ENCODE results near the gene TPX2. TPM values are rescaled to one million over a fixed set of nuclear protein-coding genes. Genes with fewer than 3 reads are reported as not detected.

The TPX2 gene
- total RNA-seq, 2 donors from 2014 or later: 122 to 142 TPM

DNA sequence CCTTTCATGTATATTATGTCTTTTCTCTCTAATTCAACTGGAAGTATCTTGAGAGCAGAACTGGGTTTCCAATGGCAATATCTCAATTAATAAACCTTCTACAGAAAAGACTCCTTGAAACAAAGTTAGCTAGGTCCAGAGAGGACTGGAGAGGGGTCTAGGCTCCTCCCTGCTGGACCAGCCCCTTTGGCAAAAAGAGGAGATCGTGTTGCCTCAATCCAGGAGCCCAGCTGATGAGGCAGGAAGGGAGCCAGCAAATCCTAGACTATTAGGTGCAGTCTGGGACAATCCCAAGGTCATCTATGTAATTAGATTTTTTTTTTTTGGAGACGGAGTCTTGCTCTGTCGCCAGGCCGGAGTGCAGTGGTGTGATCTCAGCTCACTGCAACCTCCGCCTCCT is 38.3 kb upstream of the TPX2 start:
- no peaks in the 10 kb centered on the region for H3K9me3 Mint-ChIP-seq
- no peak for ATAC-seq (replicated peaks)
- peaks cover 96% of the 10 kb centered on the region for H3K36me3 Mint-ChIP-seq (ENCODE audit: low read depth)
- no peaks in the 10 kb centered on the region for H3K27me3 Mint-ChIP-seq
- H3K27ac Mint-ChIP-seq: peak overlapping the region; percentile 82
- H3K4me1 Mint-ChIP-seq: peaks cover 55% of the 10 kb centered on the region
- peak overlapping the region; percentile 78 for H3K4me3 Mint-ChIP-seq

DNA sequence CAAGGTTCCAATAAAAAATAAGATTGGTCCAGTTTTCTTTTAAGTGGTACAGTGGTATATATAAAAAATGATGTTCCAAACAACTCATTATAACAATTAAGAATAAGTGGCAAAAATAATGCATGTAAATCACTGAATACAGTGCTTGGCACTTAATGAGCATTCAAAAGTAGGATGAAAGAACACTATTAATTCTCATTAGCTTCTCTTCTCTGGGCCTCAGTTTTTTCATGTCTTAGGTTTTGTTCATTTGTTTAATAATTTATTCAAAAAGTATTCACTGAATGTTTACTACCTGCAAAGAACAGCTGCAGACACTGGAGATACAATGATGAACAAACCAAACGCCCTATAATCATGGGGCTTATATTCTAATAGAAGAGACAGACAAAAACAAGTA is 37.5 kb upstream of the TPX2 start:
- no peak for ATAC-seq (replicated peaks)
- peak overlapping the region; percentile 52 for H3K4me3 Mint-ChIP-seq
- H3K27me3 Mint-ChIP-seq: no peaks in the 10 kb centered on the region
- H3K27ac Mint-ChIP-seq: peak overlapping the region; percentile 46
- H3K4me1 Mint-ChIP-seq: peaks cover 56% of the 10 kb centered on the region
- H3K36me3 Mint-ChIP-seq (ENCODE audit: low read depth): peaks cover 96% of the 10 kb centered on the region
- no peaks in the 10 kb centered on the region for H3K9me3 Mint-ChIP-seq

DNA sequence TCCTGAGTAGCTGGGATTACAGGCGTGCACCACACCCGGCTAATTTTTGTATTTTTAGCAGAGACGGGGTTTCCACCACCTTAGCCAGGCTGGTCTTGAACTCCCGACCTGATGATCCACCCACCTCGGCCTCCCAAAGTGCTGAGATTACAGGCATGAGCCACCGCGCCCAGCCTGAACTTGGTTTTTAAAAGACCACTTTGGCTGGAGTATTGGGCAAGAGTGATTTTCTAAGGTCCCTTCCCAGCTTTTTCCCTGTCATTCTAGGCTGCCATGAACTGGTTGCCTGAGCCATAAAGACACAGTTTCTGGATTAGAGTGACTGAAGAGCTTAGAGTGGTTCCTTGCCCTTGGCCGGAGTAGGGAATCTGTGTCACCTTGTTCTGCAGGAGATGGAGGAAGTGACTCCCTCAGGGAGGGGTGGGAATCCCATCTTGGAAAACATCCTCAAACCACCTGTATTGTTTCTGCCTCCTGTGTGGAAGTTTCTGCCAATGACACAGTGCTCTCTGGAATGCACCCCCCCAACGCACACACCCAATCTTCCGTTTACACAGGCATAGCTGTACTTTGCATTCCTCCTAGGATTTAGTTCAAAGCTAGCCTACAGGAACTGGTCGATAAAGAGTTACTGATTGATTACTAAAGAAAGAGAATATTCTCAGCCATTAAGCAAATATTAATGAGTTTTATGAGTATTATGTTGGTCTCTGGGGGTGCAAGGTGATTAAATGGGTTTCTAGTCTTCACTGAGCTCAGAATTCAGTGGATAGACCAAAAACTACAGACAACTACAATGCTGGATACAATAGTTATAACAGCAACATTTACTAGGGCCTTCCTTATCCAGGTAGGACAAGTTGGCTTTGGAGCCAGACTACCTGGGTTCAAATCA is 34.6 kb upstream of the TPX2 start:
- no peak for ATAC-seq (replicated peaks)
- Mint-ChIP-seq H3K9me3 (no peaks in the 10 kb centered on the region), H3K4me3 (no peak overlapping the region), H3K27me3 (no peaks in the 10 kb centered on the region), H3K27ac (peak overlapping the region; percentile 4), H3K36me3 (ENCODE audit: low read depth) (peaks cover 96% of the 10 kb centered on the region), H3K4me1 (peaks cover 60% of the 10 kb centered on the region)

DNA sequence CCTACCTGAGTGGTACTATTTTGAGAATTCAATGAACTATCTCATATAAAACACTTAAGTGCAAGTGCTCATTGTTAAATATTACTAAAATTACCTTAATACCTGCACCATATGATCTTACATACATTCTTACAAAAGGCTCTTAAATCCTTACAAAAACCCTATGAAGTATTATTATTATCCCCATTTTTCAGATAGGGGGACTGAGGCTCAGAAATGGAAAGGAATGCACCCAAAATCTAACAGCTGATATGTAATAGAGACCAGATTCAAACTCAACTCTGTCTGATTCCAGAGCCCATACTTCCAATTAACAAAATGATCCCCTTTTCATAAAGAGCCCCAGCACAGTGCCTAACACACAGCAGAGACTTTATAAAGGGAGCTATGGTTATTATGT is 33.9 kb upstream of the TPX2 start:
- no peak overlapping the region for H3K4me3 Mint-ChIP-seq
- peaks cover 58% of the 10 kb centered on the region for H3K4me1 Mint-ChIP-seq
- no peaks in the 10 kb centered on the region for H3K9me3 Mint-ChIP-seq
- H3K36me3 Mint-ChIP-seq (ENCODE audit: low read depth): peaks cover 96% of the 10 kb centered on the region
- no peak for ATAC-seq (replicated peaks)
- no peaks in the 10 kb centered on the region for H3K27me3 Mint-ChIP-seq
- peak overlapping the region; percentile 4 for H3K27ac Mint-ChIP-seq

DNA sequence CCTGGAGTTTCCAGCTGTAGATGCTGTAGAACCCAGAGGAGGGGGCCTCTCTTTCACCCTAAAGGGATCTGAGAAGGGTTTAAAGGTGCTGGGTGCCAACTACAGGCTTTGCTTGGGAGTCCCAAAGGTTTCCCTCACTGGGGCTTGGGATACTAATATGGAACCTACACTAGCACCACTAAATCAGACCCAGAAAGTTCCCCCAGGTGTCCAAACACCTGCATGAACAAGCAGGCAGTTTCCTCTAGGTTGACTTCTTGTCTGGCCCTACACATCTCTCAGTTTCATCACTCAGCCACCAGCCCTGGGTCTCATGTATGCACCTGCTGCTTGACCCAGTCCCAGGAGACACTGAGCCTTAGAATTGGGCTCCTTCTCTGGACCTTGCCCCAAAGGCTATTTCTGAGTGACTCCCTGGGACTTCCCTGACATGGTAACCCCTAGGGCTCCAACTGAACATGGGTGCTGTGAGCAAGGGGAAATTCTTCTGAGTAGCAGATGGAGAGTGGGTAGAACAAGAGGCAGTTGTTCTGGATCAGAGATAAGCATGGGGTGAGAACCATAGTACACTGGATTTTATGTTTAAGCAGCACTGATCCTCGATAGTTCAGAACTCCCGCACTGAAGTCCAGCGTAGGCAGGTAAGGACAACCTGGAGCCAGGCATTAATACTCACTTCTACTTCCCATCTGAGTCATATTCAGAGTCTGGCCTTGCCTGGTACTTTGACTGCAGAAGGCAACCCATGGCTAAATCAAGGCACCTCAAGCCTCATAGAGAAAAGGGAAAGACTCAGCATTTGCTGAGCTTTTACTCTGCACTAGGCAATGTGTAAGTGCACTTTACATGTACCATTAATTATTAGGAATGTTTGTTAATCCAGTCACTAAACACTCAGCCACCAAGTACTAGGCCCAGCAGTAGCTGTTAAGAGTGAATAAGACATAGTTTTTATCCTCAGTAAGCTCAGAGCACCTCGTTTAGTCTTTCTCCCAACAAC is 33.2 kb upstream of the TPX2 start:
- H3K9me3 Mint-ChIP-seq: no peaks in the 10 kb centered on the region
- no peaks in the 10 kb centered on the region for H3K27me3 Mint-ChIP-seq
- H3K4me3 Mint-ChIP-seq: peak overlapping the region; percentile 35
- peaks cover 57% of the 10 kb centered on the region for H3K4me1 Mint-ChIP-seq
- peaks cover 96% of the 10 kb centered on the region for H3K36me3 Mint-ChIP-seq (ENCODE audit: low read depth)
- H3K27ac Mint-ChIP-seq: peak overlapping the region; percentile 48
- ATAC-seq (replicated peaks): peak; percentile 24

DNA sequence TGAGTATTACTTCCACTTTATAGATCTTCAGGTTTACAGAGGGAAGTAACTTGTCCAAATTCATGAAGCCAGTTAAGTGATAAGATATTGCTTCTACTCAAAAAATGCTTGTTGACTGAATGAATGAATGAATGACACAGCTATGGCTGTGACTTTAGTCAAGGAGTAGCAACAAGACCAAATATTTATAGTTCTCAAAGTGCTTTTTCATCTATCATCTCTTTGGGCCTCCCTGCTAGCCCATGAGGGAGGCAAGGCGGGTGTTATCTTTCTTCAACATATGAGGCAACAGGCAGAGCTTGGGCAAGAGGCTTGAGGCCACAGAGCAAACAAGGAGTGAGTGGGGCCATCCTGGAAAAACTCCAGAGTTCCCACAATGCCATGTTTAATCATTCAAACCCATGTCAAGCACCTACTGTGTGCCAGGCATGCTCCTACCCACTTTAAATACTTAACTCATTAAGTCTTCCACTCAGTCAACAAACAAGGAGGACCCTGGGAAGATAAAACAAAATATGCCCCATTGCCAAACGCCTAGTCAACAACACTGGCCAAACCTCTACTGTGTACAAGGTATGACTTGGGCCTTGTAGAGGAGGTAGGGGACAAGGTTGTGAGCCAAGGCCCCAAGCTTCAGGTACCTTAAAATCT is 32.4 kb upstream of the TPX2 start:
- H3K27ac Mint-ChIP-seq: peak overlapping the region; percentile 48
- H3K4me1 Mint-ChIP-seq: peaks cover 56% of the 10 kb centered on the region
- H3K9me3 Mint-ChIP-seq: no peaks in the 10 kb centered on the region
- H3K4me3 Mint-ChIP-seq: peak overlapping the region; percentile 35
- ATAC-seq (replicated peaks): no peak
- H3K36me3 Mint-ChIP-seq (ENCODE audit: low read depth): peaks cover 96% of the 10 kb centered on the region
- H3K27me3 Mint-ChIP-seq: no peaks in the 10 kb centered on the region

DNA sequence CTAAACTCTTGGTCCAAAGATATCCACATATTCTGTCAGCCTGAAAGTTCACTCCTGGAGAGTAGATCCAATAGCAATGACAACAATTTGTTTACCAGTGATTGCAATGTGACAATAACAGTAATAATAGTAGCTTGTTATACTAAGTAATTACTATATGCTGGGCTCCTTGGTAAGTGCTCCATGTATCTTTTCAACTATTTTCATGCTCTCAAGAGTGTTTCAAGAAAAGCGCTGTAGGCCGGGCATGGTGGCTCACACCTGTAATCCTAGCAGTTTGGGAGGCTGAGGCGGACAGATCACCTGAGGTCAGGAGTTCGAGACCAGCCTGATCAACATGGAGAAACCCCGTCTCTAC is 31.9 kb upstream of the TPX2 start:
- Mint-ChIP-seq H3K9me3 (no peaks in the 10 kb centered on the region), H3K27me3 (no peaks in the 10 kb centered on the region), H3K36me3 (ENCODE audit: low read depth) (peaks cover 96% of the 10 kb centered on the region), H3K27ac (no peak overlapping the region), H3K4me3 (peak overlapping the region; percentile 35), H3K4me1 (peaks cover 52% of the 10 kb centered on the region)
- ATAC-seq (replicated peaks): no peak

DNA sequence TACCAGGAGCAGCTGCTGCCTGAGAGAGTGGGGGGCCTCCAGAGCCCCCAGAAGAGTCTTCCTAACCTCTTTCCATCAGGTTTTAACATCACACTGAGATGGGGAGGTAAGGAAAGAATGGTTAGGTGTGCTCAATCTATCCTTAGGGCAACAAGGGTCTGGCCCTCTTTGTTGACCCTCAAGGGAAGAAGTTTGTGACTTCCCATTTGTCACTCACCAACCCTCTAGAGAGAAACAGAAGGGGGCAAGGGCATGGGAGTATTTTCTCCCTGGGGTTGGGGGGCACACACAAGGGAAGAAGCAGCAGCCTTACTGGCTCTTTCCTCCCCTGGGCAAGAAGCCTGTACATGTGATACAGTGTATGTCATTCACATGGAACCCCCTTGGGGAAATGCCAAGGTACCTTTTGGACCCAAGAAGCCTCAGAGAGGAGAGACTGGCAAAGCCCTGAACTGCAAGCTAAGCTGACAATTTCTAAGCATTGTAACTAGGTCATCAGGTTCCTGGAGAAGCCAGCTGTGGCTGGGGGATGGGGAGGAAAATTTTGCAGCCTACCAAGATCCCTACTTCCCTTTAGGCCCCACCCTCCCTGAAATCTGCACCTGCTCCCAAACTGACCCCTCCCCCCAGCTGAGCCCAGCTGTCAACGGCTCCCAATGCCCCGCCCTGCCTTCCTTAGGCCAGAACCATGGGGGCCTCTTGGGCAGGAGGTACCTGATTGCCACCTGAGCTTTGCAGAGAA is 30.9 kb upstream of the TPX2 start:
- Mint-ChIP-seq H3K4me1 (peaks cover 59% of the 10 kb centered on the region), H3K27ac (peak overlapping the region; percentile 76), H3K36me3 (ENCODE audit: low read depth) (peaks cover 100% of the 10 kb centered on the region), H3K9me3 (no peaks in the 10 kb centered on the region), H3K27me3 (no peaks in the 10 kb centered on the region), H3K4me3 (peak overlapping the region; percentile 60)
- peak; percentile 20 for ATAC-seq (replicated peaks)

DNA sequence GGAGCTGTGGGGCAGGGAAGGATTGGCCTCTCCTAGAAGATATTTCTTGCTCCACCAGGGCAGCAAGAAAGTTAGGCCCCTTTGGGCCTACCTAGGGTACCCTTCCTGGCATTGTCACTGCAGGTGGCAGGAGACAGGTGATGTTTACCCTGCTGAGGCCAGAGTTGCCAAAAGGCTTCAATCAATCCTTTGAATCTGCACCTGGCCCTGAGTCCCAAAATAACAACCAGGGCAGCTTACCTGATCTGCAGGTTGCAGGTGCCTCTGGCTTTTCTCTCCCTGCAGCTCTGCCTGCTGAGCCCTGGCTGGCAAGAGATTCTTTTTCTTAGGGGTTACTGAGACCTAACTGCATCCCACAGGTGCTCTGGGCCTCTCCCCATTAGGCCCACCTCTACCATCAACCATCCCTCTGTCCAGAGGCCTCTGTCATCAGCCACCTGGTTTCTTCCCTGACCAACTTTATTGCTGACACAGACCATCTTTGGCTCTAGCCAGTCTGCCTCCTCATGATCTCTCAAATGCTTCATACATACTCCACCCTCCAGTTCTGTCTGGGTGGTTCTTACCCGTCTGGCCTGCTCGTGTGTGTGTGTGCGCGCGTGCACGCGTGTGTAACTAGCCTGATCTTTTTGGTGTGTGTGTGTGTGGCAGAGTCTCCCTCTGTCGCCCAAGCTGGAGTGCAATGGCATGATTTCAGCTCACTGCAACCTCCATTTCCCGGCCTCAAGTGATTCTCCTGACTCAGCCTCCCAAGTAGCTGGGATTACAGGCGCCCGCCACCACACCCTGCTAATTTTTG is 30.2 kb upstream of the TPX2 start:
- Mint-ChIP-seq H3K4me3 (peak overlapping the region; percentile 60), H3K4me1 (peaks cover 65% of the 10 kb centered on the region), H3K9me3 (no peaks in the 10 kb centered on the region), H3K27ac (peak overlapping the region; percentile 72), H3K27me3 (no peaks in the 10 kb centered on the region), H3K36me3 (ENCODE audit: low read depth) (peaks cover 100% of the 10 kb centered on the region)
- ATAC-seq (replicated peaks): no peak

DNA sequence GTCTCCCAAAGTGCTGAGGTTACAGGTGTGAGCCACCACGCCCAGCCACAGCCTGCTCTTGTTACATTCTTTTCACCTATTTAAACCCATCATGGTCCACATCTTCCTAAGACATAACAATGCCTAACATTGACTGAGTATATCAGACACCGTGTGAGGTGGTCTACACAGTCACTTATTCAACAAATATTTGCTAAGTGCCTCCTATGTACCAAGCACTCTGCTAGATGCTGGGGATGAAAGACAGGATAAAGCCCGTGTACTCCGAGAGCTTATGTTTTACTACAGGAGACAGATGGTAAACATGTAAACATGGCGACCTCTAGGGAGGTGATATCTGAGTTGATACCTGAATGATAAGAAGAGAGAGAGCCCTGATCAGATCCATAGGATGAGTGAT is 29.2 kb upstream of the TPX2 start:
- Mint-ChIP-seq H3K4me3 (peak overlapping the region; percentile 95), H3K4me1 (peaks cover 68% of the 10 kb centered on the region)

DNA sequence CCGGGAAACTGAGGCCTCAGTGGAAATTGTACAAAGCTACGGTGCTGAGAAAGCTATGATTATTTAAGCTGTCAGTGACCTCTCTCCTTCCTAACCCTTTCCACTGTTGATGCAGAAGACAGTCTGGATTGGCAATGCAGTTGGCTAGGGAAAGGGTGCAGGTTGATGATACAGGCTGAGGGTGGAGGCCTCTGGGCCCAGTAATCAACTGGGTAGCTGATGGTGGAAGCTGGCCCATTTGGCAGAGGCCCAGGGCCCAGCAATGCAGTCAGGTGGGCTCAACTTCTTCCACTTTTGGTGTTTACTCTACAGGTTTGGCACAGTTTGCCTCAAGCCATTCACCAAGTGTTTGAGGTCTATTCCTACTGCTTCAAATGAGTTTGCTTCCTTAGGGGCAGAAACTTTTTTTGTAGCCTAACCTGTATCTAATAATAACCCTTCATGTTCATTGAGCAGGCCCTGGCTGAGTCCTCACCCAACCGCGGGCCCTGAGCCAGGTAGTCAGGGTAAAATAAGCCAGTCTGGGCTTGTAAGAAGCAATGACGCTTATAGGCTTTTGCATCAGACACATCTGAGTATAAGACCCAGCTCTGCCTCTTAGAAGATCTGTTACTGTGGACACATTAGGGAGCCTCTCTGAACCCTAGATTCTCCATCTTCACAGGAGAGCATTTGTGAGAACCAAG is 28.5 kb upstream of the TPX2 start:
- H3K27me3 Mint-ChIP-seq: no peaks in the 10 kb centered on the region
- no peaks in the 10 kb centered on the region for H3K9me3 Mint-ChIP-seq
- H3K36me3 Mint-ChIP-seq (ENCODE audit: low read depth): peaks cover 100% of the 10 kb centered on the region
- peak overlapping the region; percentile 95 for H3K4me3 Mint-ChIP-seq
- no peak for ATAC-seq (replicated peaks)
- H3K4me1 Mint-ChIP-seq: peaks cover 70% of the 10 kb centered on the region
- H3K27ac Mint-ChIP-seq: peak overlapping the region; percentile 87

More for the DNA sequence above, 29.2 kb upstream of the TPX2 start:
- no peak for ATAC-seq (replicated peaks)
- Mint-ChIP-seq H3K27me3 (no peaks in the 10 kb centered on the region), H3K36me3 (ENCODE audit: low read depth) (peaks cover 100% of the 10 kb centered on the region), H3K9me3 (no peaks in the 10 kb centered on the region), H3K27ac (no peak overlapping the region)

DNA sequence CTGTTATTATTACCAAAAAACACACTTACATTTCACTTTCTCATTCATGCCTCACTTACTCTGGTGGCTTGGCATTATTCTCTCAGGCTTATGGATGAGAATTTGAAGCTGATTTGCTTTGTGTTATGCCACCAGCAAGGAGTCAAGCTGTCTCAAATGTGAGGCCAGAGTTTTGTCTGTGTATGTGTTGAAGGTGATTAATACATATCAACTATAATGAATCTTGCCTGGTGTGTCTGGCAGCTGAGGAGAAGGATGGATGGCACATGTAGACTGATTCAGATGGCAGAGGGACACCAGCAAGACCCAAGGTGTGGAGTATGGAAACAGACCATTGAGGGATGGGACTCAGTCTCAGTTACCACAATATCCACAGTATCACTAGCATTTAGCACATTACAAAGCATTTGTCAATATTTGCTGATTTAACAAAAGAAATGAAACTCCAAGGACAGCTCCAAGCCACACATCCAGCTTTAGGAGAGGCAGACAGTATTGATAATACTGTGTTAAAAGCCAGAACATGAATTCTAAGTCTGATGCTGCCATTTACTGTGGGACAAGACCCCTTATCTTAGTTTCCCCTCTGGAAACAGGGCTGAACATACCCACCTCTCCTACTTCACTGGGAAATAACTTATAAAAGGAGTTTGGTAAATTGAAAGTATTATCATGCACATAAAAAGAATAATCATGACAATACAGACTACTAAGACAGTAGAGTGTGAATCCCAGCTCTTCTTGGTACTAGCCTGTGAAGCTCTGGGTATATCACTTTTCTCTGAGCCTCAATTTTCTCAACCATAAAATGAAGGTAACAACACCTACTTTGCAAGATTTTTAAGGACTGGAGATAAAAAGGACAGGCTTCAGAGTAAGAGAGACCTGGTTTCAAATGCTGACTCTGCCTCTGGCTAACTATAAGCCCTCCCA is 27.6 kb upstream of the TPX2 start:
- H3K27ac Mint-ChIP-seq: peak overlapping the region; percentile 87
- no peaks in the 10 kb centered on the region for H3K27me3 Mint-ChIP-seq
- peaks cover 100% of the 10 kb centered on the region for H3K36me3 Mint-ChIP-seq (ENCODE audit: low read depth)
- peak overlapping the region; percentile 95 for H3K4me3 Mint-ChIP-seq
- ATAC-seq (replicated peaks): no peak
- H3K9me3 Mint-ChIP-seq: no peaks in the 10 kb centered on the region
- peaks cover 70% of the 10 kb centered on the region for H3K4me1 Mint-ChIP-seq
